Right ventricle myocardium superior (tissue), 1 donor: Measurements from ENCODE around the gene SNX14. TPM values are rescaled to one million over a fixed set of nuclear protein-coding genes. Genes with fewer than 3 reads are reported as not detected.
"Not testable (repeated sequence)": the region's sequence is repeated elsewhere in the genome, so short reads cannot be mapped to it uniquely, and the experiment has no call there.

Experiments used
- ATAC-seq: fragments of 200-7000 bp; cut with Tn5 transposase; one replicate; pipeline ENCODE4 v1.9.1; 2020; ENCODE audit warnings: mild to moderate bottlenecking; ENCODE audit not compliant: poor library complexity
- DNase-seq: peaks from one replicate; pipeline ENCODE4 v3.0.0-alpha.2; 2020
- intact Hi-C: fragments of 100-400 bp; cut with DNase I; formaldehyde crosslinking; loops from one replicate; pipeline ENCODE4 v1.11.2; 2022
- long read RNA-seq: library from polyadenylated mRNA; unstranded; transcript quantifications from one replicate; pipeline ENCODE4 v2.0.0, GENCODE V29; 2021
- total RNA-seq: library from RNA; stranded (reverse); fragmentation: NEBNext Ultra II Directional; extraction: Animal tissue kit (Norgen Biotek cat#: 25700); gene quantifications from one replicate; pipeline ENCODE4 v1.2.1, GENCODE V29; 2021
- donor health status: DM: no; HTN: yes; CAD: no; lungs with severe emphysema.

Gene SNX14
- total RNA-seq = 27.6 TPM
- long read RNA-seq, transcript SNX14-201 (29 exons, 3,486 nt) = major isoform, 22 of 32 reads
- long read RNA-seq, partial matches to known transcripts = 1 of 32 reads
- long read RNA-seq, other reads (novel, unspliced or antisense) = 7 of 32 reads

- DNase-seq (peak; percentile 97), ATAC-seq (peak; percentile 99)
- intact Hi-C loops = loop anchor here (5.0 kb wide), 2 partner anchors 49 to 84 kb away; partner anchors contain the start of gene SYNCRIP
Measured at GRCh38 chr6:85593438-85594196, at the start of gene SNX14. SNX14 (minus strand) TSS chr6:85593858; CDS start chr6:85593718, 140 bp downstream.

- intact Hi-C loops = loop anchor here (2.0 to 5.0 kb wide), 2 partner anchors 36 to 51 kb away; partner anchors contain the start of gene SNX14
- peak; percentile 99 for DNase-seq
- ATAC-seq = peak; percentile 88
Measured at GRCh38 chr6:85642774-85643536, 49.3 kb upstream of the SNX14 start, which contains the start of gene SYNCRIP. SYNCRIP (minus strand) TSS chr6:85642886; CDS start chr6:85641439, 1,447 bp downstream.

GRCh38 chr6:85641897-85642773 lies 48.5 kb upstream of the SNX14 start:
- peak; percentile 80 for DNase-seq
- intact Hi-C loops = loop anchor here (2.0 to 5.0 kb wide), 2 partner anchors 37 to 50 kb away; partner anchors contain the start of gene SNX14
- peak; percentile 2 for ATAC-seq

- no peak for DNase-seq
- intact Hi-C loops = loop anchor here (5.0 kb wide), 1 partner anchor 49 kb away; the partner anchor contains the start of gene SNX14
- no peak for ATAC-seq
Measured at GRCh38 chr6:85641522-85641896, 47.9 kb upstream of the SNX14 start.

- intact Hi-C loops = loop anchor here (5.0 kb wide), 1 partner anchor 49 kb away; the partner anchor contains the start of gene SNX14
- DNase-seq (no peak), ATAC-seq (no peak)
Measured at GRCh38 chr6:85640821-85641220, 47.2 kb upstream of the SNX14 start.

- intact Hi-C loops = no loop called here
- DNase-seq (no peak), ATAC-seq (no peak)
Measured at GRCh38 chr6:85637579-85637978, 43.9 kb upstream of the SNX14 start.

- no peak for ATAC-seq
- no peak for DNase-seq
- intact Hi-C loops = no loop called here
Measured at GRCh38 chr6:85632164-85632942, 38.7 kb upstream of the SNX14 start.

- DNase-seq, ATAC-seq, intact Hi-C loops: not testable (repeated sequence)
Measured at GRCh38 chr6:85631117-85631516, 37.5 kb upstream of the SNX14 start.

GRCh38 chr6:85628353-85628752 lies 34.7 kb upstream of the SNX14 start:
- DNase-seq (no peak), ATAC-seq (peak; percentile 38)
- intact Hi-C loops = no loop called here

GRCh38 chr6:85620308-85620707 lies 26.6 kb upstream of the SNX14 start:
- no peak for DNase-seq

GRCh38 chr6:85614780-85615179 lies 21.1 kb upstream of the SNX14 start:
- intact Hi-C loops = no loop called here
- ATAC-seq (no peak), DNase-seq (no peak)

More at GRCh38 chr6:85620308-85620707, 26.6 kb upstream of the SNX14 start:
- intact Hi-C loops = no loop called here
- no peak for ATAC-seq

GRCh38 chr6:85612690-85613474 lies 19.2 kb upstream of the SNX14 start:
- intact Hi-C loops = no loop called here
- no peak for ATAC-seq
- no peak for DNase-seq

- ATAC-seq = no peak
- intact Hi-C loops = no loop called here
Measured at GRCh38 chr6:85610182-85610895, 16.7 kb upstream of the SNX14 start.

GRCh38 chr6:85602100-85602499 lies 8.4 kb upstream of the SNX14 start:
- DNase-seq (no peak), ATAC-seq (no peak)
- intact Hi-C loops = no loop called here

More at GRCh38 chr6:85610182-85610895, 16.7 kb upstream of the SNX14 start:
- DNase-seq = no peak

GRCh38 chr6:85600713-85601313 lies 7.2 kb upstream of the SNX14 start:
- ATAC-seq (peak; percentile 8), DNase-seq (no peak)
- intact Hi-C loops = no loop called here
